PC-9 (cell line): Measurements from ENCODE around the gene ALDH7A1. TPM values are rescaled to one million over a fixed set of nuclear protein-coding genes. Genes with fewer than 3 reads are reported as not detected.

ENCODE experiments used
- BruUV-seq: library from RNA; stranded (reverse); fragments of 400-500 nt; replicated peaks from 2 replicates; lab custom pipeline; 2021; lab: Mats Ljungman, UMichigan
- CTCF ChIA-PET: fragments of 300-600 bp; sonication (Branson Sonifier 250); formaldehyde crosslinking; loops from one replicate; lab custom pipeline; 2022; ENCODE audit warnings: antibody characterized with exemption; lab: Charles Lee
- POLR2A ChIA-PET: fragments of 300-600 bp; sonication (Branson Sonifier 250); formaldehyde crosslinking; loops from one replicate; lab custom pipeline; 2022; ENCODE audit warnings: antibody characterized with exemption; ENCODE audit not compliant: unreplicated experiment; lab: Charles Lee
- DNase-seq, 2 experiments: peaks; one replicate each; pipeline versions ENCODE4 v3.0.0 to v3.0.0-alpha.2; 2015 to 2022; ENCODE audit warnings: mixed read lengths in 1 of 2
- H2AFZ ChIP-seq: fragments of 200-600 bp; sonication (generic); 2 replicates; pipeline ENCODE4 v1.8.1; 2017; ENCODE audit warnings: antibody characterized with exemption
- H3F3A ChIP-seq: fragments of 200-600 bp; sonication (generic); 2 replicates; pipeline ENCODE4 v1.8.1; 2017; ENCODE audit warnings: antibody characterized with exemption, mild to moderate bottlenecking, low read depth; ENCODE audit not compliant: insufficient read depth
- H3K27ac ChIP-seq: fragments of 200-600 bp; sonication (generic); 2 replicates; pipeline ENCODE4 v1.6.1; 2016; ENCODE audit warnings: mixed run types
- H3K27me3 ChIP-seq: fragments of 200-600 bp; sonication (generic); 2 replicates; pipeline ENCODE4 v1.6.1; 2016; ENCODE audit warnings: low read depth, mixed run types; ENCODE audit not compliant: insufficient read depth
- H3K36me3 ChIP-seq: fragments of 200-600 bp; sonication (generic); 2 replicates; pipeline ENCODE4 v1.6.1; 2016; ENCODE audit warnings: low read depth, mixed run types
- H3K4me1 ChIP-seq: fragments of 200-600 bp; sonication (generic); replicated peaks from 2 replicates; pipeline ENCODE4 v1.6.1; 2016; ENCODE audit warnings: mixed run types; ENCODE audit not compliant: insufficient read depth
- H3K4me2 ChIP-seq: fragments of 200-600 bp; sonication (generic); 2 replicates; pipeline ENCODE4 v1.6.1; 2017; ENCODE audit warnings: mixed run types
- H3K4me3 ChIP-seq: fragments of 200-600 bp; sonication (generic); 2 replicates; pipeline ENCODE4 v1.6.1; 2016; ENCODE audit warnings: mixed run types
- H3K79me2 ChIP-seq: fragments of 200-600 bp; sonication (generic); 2 replicates; pipeline ENCODE4 v1.6.1; 2017; ENCODE audit warnings: low read depth, mixed run types
- H3K9me2 ChIP-seq: fragments of 200-600 bp; sonication (generic); 2 replicates; pipeline ENCODE4 v1.8.1; 2017; ENCODE audit warnings: mild to moderate bottlenecking; ENCODE audit not compliant: insufficient read depth
- H3K9me3 ChIP-seq: fragments of 200-600 bp; sonication (generic); 2 replicates; pipeline ENCODE4 v1.8.1; 2016; ENCODE audit warnings: low read depth; ENCODE audit not compliant: insufficient read depth
- H4K20me1 ChIP-seq: fragments of 200-600 bp; sonication (generic); 2 replicates; pipeline ENCODE4 v1.8.1; 2017; ENCODE audit not compliant: insufficient read depth
- CTCF ChIP-seq: fragments of 200-600 bp; sonication (generic); conservative IDR thresholded peaks from 2 replicates; pipeline ENCODE4 v1.6.1; 2017; ENCODE audit warnings: mixed run types, antibody characterized with exemption, mild to moderate bottlenecking, moderate library complexity
- EZH2 ChIP-seq: fragments of 200-600 bp; sonication (generic); IDR thresholded peaks from 2 replicates; pipeline ENCODE4 v1.8.0; 2017; ENCODE audit warnings: antibody characterized with exemption, low read depth
- intact Hi-C: fragments of 100-400 bp; cut with micrococcal nuclease; formaldehyde crosslinking; loops from one replicate; pipeline ENCODE4 v1.10.0; 2022; ENCODE audit not compliant: unreplicated experiment
- total RNA-seq: library from RNA; stranded (reverse); gene quantifications from 2 replicates; pipeline ENCODE4 v1.2.3, GENCODE V29; 2021

ALDH7A1 gene
- total RNA-seq, 1 experiment from 2014 or later: 109 TPM

- DNase-seq: no peak
- no peaks in the 10 kb centered on the region for H3K27me3 ChIP-seq
- no peaks in the 10 kb centered on the region for H3K36me3 ChIP-seq
- H3K4me3 ChIP-seq: no peak overlapping the region
- no peaks in the 10 kb centered on the region for H3F3A ChIP-seq
- H3K9me3 ChIP-seq: no peaks in the 10 kb centered on the region
- no TSS peak for BruUV-seq
- no peak for TF ChIP-seq CTCF
- TF ChIP-seq EZH2: no peak
- H3K27ac ChIP-seq: no peak overlapping the region
- no peak overlapping the region for H2AFZ ChIP-seq
- no peaks in the 10 kb centered on the region for H3K79me2 ChIP-seq
- POLR2A ChIA-PET: no interaction called here
- H3K9me2 ChIP-seq: no peaks in the 10 kb centered on the region
- 0 out of 2 replicates have a peak, but pooled peaks cover 6% of the 10 kb centered on the region for H3K4me1 ChIP-seq
- CTCF ChIA-PET: no interaction called here
- no peak overlapping the region for H3K4me2 ChIP-seq
- intact Hi-C loops: no loop called here
- no peaks in the 10 kb centered on the region for H4K20me1 ChIP-seq
Observed at GRCh38 chr5:126509339-126509738, 85.7 kb downstream of the ALDH7A1 start.

DNA sequence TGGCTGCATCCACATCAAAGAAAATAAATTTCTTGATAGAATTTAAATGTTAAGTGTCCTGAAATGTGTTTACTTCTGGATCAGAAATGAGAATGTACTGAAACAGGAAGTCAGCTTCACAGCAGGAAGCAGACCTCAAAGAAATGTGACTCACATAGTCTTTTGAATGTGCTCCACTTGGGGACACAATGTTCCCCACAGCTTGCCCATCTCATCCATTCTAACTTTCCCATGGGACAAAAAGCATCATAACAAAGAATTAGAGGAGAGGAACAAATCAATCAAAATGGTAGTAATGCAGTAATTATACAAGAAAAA lies 86.1 kb downstream of the ALDH7A1 start:
- Histone ChIP-seq H3K9me2 (no peaks in the 10 kb centered on the region), H4K20me1 (no peaks in the 10 kb centered on the region), H3K9me3 (no peaks in the 10 kb centered on the region), H3K4me2 (no peak overlapping the region), H2AFZ (peak overlapping the region; percentile 61; the same call in 1 of the 2 replicates), H3K4me1 (0 out of 2 replicates have a peak, but pooled peaks cover 6% of the 10 kb centered on the region), H3K27me3 (no peaks in the 10 kb centered on the region), H3K4me3 (no peak overlapping the region), H3K79me2 (no peaks in the 10 kb centered on the region), H3K36me3 (no peaks in the 10 kb centered on the region), H3F3A (no peaks in the 10 kb centered on the region), H3K27ac (no peak overlapping the region)
- no peak for TF ChIP-seq CTCF
- TF ChIP-seq EZH2: no peak
- ChIA-PET CTCF (no interaction called here), POLR2A (no interaction called here)
- DNase-seq: no peak
- intact Hi-C loops: no loop called here
- no TSS peak for BruUV-seq

GRCh38 chr5:126508251-126508961 lies 86.6 kb downstream of the ALDH7A1 start:
- no peak overlapping the region for H3K4me3 ChIP-seq

More at GRCh38 chr5:126508251-126508961, 86.6 kb downstream of the ALDH7A1 start:
- Histone ChIP-seq H4K20me1 (no peaks in the 10 kb centered on the region), H3K4me1 (0 out of 2 replicates have a peak, but pooled peaks cover 6% of the 10 kb centered on the region), H3K4me2 (no peak overlapping the region), H2AFZ (peak overlapping the region; percentile 61; the same call in 1 of the 2 replicates), H3F3A (no peaks in the 10 kb centered on the region), H3K36me3 (no peaks in the 10 kb centered on the region), H3K9me2 (no peaks in the 10 kb centered on the region), H3K9me3 (no peaks in the 10 kb centered on the region), H3K79me2 (no peaks in the 10 kb centered on the region), H3K27me3 (no peaks in the 10 kb centered on the region), H3K27ac (no peak overlapping the region)
- CTCF ChIA-PET: no interaction called here
- no peak for DNase-seq
- TF ChIP-seq EZH2: no peak
- TF ChIP-seq CTCF: no peak
- POLR2A ChIA-PET: no interaction called here
- BruUV-seq: no TSS peak
- intact Hi-C loops: no loop called here
